ENCODE measurements around the gene GDPD5. TPM values are rescaled to one million over a fixed set of nuclear protein-coding genes. Genes with fewer than 3 reads are reported as not detected.

GDPD5 gene
- total and polyA plus RNA-seq, 10 of the 15 experiments (the other 5 are each of a cell fraction or from before 2014, with no cell fraction given): 0.10 to 30.0 (median 6.7) TPM

GRCh38 chr11:75568616-75569219 is 43.0 kb upstream of the GDPD5 start (continued):
- no peak for TF ChIP-seq CUX1 (IDR thresholded peaks at IDR 0.05; ENCODE audit: insufficient replicate concordance, low read depth, low read length)
- TF ChIP-seq HDGF (IDR thresholded peaks at IDR 0.05): no peak
- no peak for TF ChIP-seq GABPA (IDR thresholded peaks at IDR 0.05; ENCODE audit: low read depth)
- TF ChIP-seq IRF5 (IDR thresholded peaks at IDR 0.05; ENCODE audit: borderline replicate concordance): no peak
- no peak for TF ChIP-seq SREBF2 (IDR thresholded peaks at IDR 0.05; ENCODE audit: low read length)
- TF ChIP-seq E2F8 (IDR thresholded peaks at IDR 0.05; ENCODE audit: low read depth, partially characterized antibody): no peak
- TF ChIP-seq RBBP5 (conservative IDR thresholded peaks at IDR 0.05): no peak
